Measurements from ENCODE around the gene MT3. TPM values are rescaled to one million over a fixed set of nuclear protein-coding genes. Genes with fewer than 3 reads are reported as not detected.

MT3 gene
- total and polyA plus RNA-seq, 12 donors, result 5.5 to 354 (median 46.4) TPM

- H3K9me3 ChIP-seq (replicated peaks in 1 of 3), result no peaks in the 10 kb centered on the region
- peak in 1 of 7 donors; percentile 37 for DNase-seq
- H3K27ac ChIP-seq, result peak overlapping the region; percentile 90 to 100 (median 99)
- intact Hi-C loops (cut with DNase I), result loop anchor here in 1 of 2 donors (10.0 kb wide), 1 partner anchor 97 kb away; no protein-coding TSS in a partner anchor
- WGBS, 4 donors, result 49 to 63% (median 55%) methylated on average over 2 of the region's 2 CpGs
- H3K4me1 ChIP-seq (replicated peaks in 1 of 2), result peaks cover 49 to 55% of the 10 kb centered on the region in 2 donors
- TF ChIP-seq, protein P1, sequence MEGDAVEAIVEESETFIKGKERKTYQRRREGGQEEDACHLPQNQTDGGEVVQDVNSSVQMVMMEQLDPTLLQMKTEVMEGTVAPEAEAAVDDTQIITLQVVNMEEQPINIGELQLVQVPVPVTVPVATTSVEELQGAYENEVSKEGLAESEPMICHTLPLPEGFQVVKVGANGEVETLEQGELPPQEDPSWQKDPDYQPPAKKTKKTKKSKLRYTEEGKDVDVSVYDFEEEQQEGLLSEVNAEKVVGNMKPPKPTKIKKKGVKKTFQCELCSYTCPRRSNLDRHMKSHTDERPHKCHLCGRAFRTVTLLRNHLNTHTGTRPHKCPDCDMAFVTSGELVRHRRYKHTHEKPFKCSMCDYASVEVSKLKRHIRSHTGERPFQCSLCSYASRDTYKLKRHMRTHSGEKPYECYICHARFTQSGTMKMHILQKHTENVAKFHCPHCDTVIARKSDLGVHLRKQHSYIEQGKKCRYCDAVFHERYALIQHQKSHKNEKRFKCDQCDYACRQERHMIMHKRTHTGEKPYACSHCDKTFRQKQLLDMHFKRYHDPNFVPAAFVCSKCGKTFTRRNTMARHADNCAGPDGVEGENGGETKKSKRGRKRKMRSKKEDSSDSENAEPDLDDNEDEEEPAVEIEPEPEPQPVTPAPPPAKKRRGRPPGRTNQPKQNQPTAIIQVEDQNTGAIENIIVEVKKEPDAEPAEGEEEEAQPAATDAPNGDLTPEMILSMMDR (IDR thresholded peaks at IDR 0.05), result peak in 1 of 6 experiments; percentile 26
- no peak for TF ChIP-seq POLR2A (IDR thresholded peaks at IDR 0.05)
- H3K4me3 ChIP-seq, result peak overlapping the region in 1 of 4 donors; percentile 62
- no peaks in the 10 kb centered on the region for H3K27me3 ChIP-seq
- no peaks in the 10 kb centered on the region for H3K36me3 ChIP-seq (replicated peaks in 1 of 2)
Observed at GRCh38 chr16:56607675-56608042, 18.3 kb downstream of the MT3 start.

GRCh38 chr16:56608043-56608875 lies 18.9 kb downstream of the MT3 start, which contains the start of gene MT2A:
Gene MT2A (plus strand): TSS chr16:56608584. CDS start chr16:56608656, 72 bp downstream.
- Histone ChIP-seq H3K36me3 (replicated peaks in 1 of 2) (no peaks in the 10 kb centered on the region), H3K27me3 (no peaks in the 10 kb centered on the region), H3K9me3 (replicated peaks in 1 of 3) (no peaks in the 10 kb centered on the region), H3K4me3 (peak within 1 kb of the TSS; percentile 36 to 87 (median 54)), H3K4me1 (replicated peaks in 1 of 2) (peaks cover 49 to 55% of the 10 kb centered on the region in 2 donors), H3K27ac (peak within 1 kb of the TSS; percentile 90 to 100 (median 99))
- 4 to 12% (median 4%) methylated on average over 22 to 62 of the region's 62 CpGs for WGBS, 4 donors
- TF ChIP-seq, protein P1 (IDR thresholded peaks at IDR 0.05), result no peak
- TF ChIP-seq POLR2A (IDR thresholded peaks at IDR 0.05), result peak; percentile 97 to 100
- intact Hi-C loops (cut with DNase I), result loop anchor here in 1 of 2 donors (10.0 kb wide), 1 partner anchor 97 kb away; no protein-coding TSS in a partner anchor
- peak; percentile 95 to 98 (median 97) for DNase-seq

DNA sequence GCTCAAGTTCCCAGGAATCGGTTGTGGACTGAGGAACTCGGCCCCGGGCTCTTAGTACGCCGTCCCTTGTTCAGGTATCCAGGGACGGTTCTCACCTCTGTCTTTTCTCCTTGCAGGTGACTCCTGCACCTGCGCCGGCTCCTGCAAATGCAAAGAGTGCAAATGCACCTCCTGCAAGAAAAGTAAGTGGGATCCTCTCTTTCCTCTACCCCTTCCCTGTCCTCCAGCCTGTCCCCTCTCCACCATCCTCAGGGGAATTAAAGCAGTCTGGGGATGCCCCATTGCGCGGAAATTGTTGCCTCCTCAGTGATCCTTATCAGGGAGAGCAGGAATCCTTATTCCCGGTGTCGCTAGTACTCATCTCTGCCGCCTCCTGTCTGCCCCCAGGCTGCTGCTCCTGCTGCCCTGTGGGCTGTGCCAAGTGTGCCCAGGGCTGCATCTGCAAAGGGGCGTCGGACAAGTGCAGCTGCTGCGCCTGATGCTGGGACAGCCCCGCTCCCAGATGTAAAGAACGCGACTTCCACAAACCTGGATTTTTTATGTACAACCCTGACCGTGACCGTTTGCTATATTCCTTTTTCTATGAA lies 19.6 kb downstream of the MT3 start:
- 0% methylated on average over 21 of the region's 21 CpGs for WGBS, 4 donors
- Histone ChIP-seq H3K4me3 (peak overlapping the region; percentile 36 to 87 (median 54)), H3K27me3 (no peaks in the 10 kb centered on the region), H3K27ac (peak overlapping the region; percentile 90 to 100 (median 98)), H3K4me1 (replicated peaks in 1 of 2) (peaks cover 49 to 55% of the 10 kb centered on the region in 2 donors), H3K36me3 (replicated peaks in 1 of 2) (no peaks in the 10 kb centered on the region), H3K9me3 (replicated peaks in 1 of 3) (no peaks in the 10 kb centered on the region)
- TF ChIP-seq, protein P1 (IDR thresholded peaks at IDR 0.05), result no peak
- TF ChIP-seq POLR2A (IDR thresholded peaks at IDR 0.05), result no peak
- peak in 4 of 7 donors; percentile 35 to 47 (median 40) for DNase-seq
- intact Hi-C loops (cut with DNase I), result loop anchor here in 1 of 2 donors (10.0 kb wide), 1 partner anchor 96 kb away; no protein-coding TSS in a partner anchor

DNA sequence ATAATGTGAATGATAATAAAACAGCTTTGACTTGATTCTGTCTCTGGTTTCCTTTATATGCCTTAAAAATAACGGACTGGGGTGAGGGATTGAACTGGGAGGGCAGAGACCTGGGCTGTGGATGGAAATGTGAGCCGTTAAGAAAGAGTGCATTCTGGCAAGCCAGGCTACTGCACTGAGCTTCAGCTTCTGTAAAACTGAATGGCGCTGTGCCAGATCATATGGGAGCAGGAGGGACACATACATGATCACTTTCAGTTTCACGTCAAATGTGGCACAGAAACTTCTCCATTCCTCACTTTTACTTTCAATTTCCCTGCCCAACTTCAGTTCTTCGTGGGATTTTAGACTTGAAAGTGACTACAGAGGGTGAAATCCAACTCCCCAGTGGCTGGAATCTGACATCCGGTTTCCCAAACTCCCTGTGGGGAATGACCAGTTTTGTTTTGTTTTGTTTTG lies 20.2 kb downstream of the MT3 start:
- WGBS, 4 donors, result 0 to 2% (median 0%) methylated on average over 6 of the region's 6 CpGs
- Histone ChIP-seq H3K36me3 (replicated peaks in 1 of 2) (no peaks in the 10 kb centered on the region), H3K4me3 (peak overlapping the region in 3 of 4 donors; percentile 36 to 62 (median 47)), H3K4me1 (replicated peaks in 1 of 2) (peaks cover 49 to 55% of the 10 kb centered on the region in 2 donors), H3K27ac (peak overlapping the region; percentile 90 to 100 (median 98)), H3K27me3 (no peaks in the 10 kb centered on the region), H3K9me3 (replicated peaks in 1 of 3) (no peaks in the 10 kb centered on the region)
- DNase-seq, result peak; percentile 76 to 88 (median 86)
- TF ChIP-seq, protein P1 (IDR thresholded peaks at IDR 0.05), result peak in 1 of 6 experiments; percentile 2
- peak; percentile 4 to 73 for TF ChIP-seq POLR2A (IDR thresholded peaks at IDR 0.05)
- intact Hi-C loops (cut with DNase I), result loop anchor here in 1 of 2 donors (10.0 kb wide), 1 partner anchor 95 kb away; no protein-coding TSS in a partner anchor
